Measurements from ENCODE around the gene STARD13.

The STARD13 gene

DNA sequence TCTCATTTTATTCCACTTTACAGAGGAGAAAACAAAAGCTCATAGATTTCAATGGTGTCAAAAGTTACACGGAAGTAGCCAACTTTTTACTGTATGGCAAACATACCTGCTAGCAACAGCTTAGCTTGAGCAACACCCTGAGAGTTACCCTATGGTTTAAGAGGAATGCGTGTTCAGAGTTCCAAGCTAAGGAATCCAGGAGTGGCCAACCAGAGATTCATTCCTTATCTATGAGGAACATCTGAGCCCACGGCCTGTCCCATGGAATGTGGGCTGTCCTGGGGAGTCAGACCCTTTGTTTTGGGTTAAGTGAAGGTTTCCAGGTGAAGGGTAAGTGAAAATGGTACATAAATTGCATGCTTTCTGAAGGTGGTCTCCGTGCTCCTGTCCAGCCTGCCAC is 67.5 kb downstream of the STARD13 start:
- H3K9me3 ChIP-seq (ENCODE audit: control insufficient read depth in 5 of 5, low read length in 5 of 5), result no peaks in the 10 kb centered on the region
- H3K4me1 ChIP-seq (ENCODE audit: control insufficient read depth in 5 of 5, insufficient read depth in 5 of 5, low read length in 5 of 5), result peaks cover 0 to 18% (median 13%) of the 10 kb centered on the region in 5 donors
- H3K27ac ChIP-seq (ENCODE audit: low read depth, low read length), result peak overlapping the region; percentile 35
- H3K4me3 ChIP-seq (ENCODE audit: low read depth in 1 of 5, low read length in 5 of 5), result no peak overlapping the region
- H3K9ac ChIP-seq (ENCODE audit: low read length in 5 of 5), result no peak overlapping the region
- H3K27me3 ChIP-seq (ENCODE audit: control insufficient read depth in 5 of 5, insufficient read depth in 4 of 5, low read length in 5 of 5), result no peaks in the 10 kb centered on the region
- H3K36me3 ChIP-seq (ENCODE audit: control insufficient read depth in 5 of 5, insufficient read depth in 5 of 5, low read length in 5 of 5), result peaks cover 0 to 11% (median 3%) of the 10 kb centered on the region in 5 donors

DNA sequence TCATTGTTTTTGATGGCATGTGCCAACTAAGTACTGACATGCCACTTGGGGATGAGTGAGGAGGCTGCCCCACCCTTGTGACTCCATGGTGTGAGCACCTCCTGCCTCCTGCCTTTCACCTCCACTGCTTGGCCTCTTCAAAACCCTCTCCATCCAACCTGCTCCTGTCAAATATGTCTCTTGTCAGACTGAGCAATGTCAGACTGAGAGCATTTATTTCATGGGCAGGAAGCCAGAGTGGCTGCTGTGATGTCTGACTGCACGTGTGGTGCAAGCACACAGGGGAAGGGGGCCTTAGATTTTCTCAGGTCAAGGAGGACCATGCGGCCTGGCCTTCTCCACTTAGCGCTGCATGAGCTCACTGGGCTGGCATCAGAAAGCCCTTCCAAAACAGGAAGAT is 68.3 kb downstream of the STARD13 start:
- Histone ChIP-seq H3K27me3 (ENCODE audit: control insufficient read depth in 5 of 5, insufficient read depth in 4 of 5, low read length in 5 of 5) (no peaks in the 10 kb centered on the region), H3K27ac (ENCODE audit: low read depth, low read length) (no peak overlapping the region), H3K36me3 (ENCODE audit: control insufficient read depth in 5 of 5, insufficient read depth in 5 of 5, low read length in 5 of 5) (peaks cover 0 to 11% (median 3%) of the 10 kb centered on the region in 5 donors), H3K9ac (ENCODE audit: low read length in 5 of 5) (no peak overlapping the region), H3K4me3 (ENCODE audit: low read depth in 1 of 5, low read length in 5 of 5) (no peak overlapping the region), H3K4me1 (ENCODE audit: control insufficient read depth in 5 of 5, insufficient read depth in 5 of 5, low read length in 5 of 5) (peaks cover 0 to 18% (median 13%) of the 10 kb centered on the region in 5 donors), H3K9me3 (ENCODE audit: control insufficient read depth in 5 of 5, low read length in 5 of 5) (no peaks in the 10 kb centered on the region)

DNA sequence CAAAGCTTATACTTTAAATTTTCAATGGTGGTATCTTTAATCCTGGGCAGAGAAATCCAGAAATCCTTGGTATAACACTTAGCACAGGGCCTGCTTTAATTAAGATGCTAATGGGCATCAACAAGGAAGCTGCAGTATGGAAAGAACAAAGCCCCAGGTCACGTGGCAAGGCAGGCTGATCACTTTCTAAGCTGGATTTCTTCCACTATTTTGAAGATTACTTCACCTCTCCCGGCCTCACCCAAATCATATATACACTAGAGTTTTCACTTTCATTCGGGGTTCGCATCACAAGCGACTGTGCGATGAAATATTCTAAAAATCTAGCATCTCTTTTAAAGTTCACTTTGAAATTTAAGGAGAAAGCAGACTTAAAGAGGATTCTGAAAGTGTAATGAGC is 71.8 kb downstream of the STARD13 start:
- Histone ChIP-seq H3K4me1 (ENCODE audit: control insufficient read depth in 5 of 5, insufficient read depth in 5 of 5, low read length in 5 of 5) (peaks cover 0 to 22% (median 15%) of the 10 kb centered on the region in 5 donors), H3K36me3 (ENCODE audit: control insufficient read depth in 5 of 5, insufficient read depth in 5 of 5, low read length in 5 of 5) (peaks cover 0 to 5% (median 3%) of the 10 kb centered on the region in 5 donors), H3K9me3 (ENCODE audit: control insufficient read depth in 5 of 5, low read length in 5 of 5) (no peaks in the 10 kb centered on the region), H3K9ac (ENCODE audit: low read length in 5 of 5) (peak overlapping the region in 1 of 5 donors; percentile 14), H3K27me3 (ENCODE audit: control insufficient read depth in 5 of 5, insufficient read depth in 4 of 5, low read length in 5 of 5) (no peaks in the 10 kb centered on the region), H3K4me3 (ENCODE audit: low read depth in 1 of 5, low read length in 5 of 5) (no peak overlapping the region), H3K27ac (ENCODE audit: low read depth, low read length) (no peak overlapping the region)

DNA sequence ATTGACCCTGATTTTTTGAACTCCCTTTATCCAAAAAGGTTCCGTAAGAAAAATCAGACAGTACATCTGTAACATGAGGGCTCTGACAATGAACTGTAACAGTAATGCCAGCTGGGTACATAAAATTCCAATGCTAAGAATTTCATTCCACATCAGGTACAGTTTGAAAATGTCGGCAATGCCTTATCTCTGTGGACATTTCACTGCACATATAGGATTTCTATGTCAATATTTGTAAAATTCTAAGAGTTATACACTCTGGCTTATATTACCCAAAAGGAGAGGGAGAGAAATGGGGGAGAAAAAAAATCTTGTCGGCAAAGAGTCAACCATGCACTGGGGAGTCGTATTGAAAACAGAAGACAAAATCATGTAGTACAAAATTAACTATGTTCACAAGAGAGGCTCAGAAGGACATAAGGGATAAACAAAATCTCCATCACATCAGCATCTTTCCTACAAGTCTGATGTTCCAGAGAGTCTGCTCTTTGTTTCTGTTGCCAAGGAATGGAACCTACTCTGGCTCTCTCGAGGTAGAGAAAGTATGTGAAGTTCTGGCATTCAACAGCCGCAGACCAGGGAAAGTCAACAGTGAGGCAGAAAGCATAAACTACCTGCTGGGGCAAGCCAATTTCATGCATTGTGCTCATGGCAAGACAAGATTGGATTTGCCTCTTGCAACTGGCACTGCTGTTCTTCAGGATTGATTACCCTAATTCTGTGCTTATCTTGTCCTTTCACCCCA is 72.4 kb downstream of the STARD13 start:
- no peak overlapping the region for H3K4me3 ChIP-seq (ENCODE audit: low read depth in 1 of 5, low read length in 5 of 5)
- no peaks in the 10 kb centered on the region for H3K27me3 ChIP-seq (ENCODE audit: control insufficient read depth in 5 of 5, insufficient read depth in 4 of 5, low read length in 5 of 5)
- peaks cover 0 to 4% (median 3%) of the 10 kb centered on the region in 5 donors for H3K36me3 ChIP-seq (ENCODE audit: control insufficient read depth in 5 of 5, insufficient read depth in 5 of 5, low read length in 5 of 5)
- H3K9ac ChIP-seq (ENCODE audit: low read length in 5 of 5), result no peak overlapping the region
- H3K4me1 ChIP-seq (ENCODE audit: control insufficient read depth in 5 of 5, insufficient read depth in 5 of 5, low read length in 5 of 5), result peaks cover 0 to 27% (median 18%) of the 10 kb centered on the region in 5 donors
- H3K27ac ChIP-seq (ENCODE audit: low read depth, low read length), result no peak overlapping the region
- no peaks in the 10 kb centered on the region for H3K9me3 ChIP-seq (ENCODE audit: control insufficient read depth in 5 of 5, low read length in 5 of 5)

DNA sequence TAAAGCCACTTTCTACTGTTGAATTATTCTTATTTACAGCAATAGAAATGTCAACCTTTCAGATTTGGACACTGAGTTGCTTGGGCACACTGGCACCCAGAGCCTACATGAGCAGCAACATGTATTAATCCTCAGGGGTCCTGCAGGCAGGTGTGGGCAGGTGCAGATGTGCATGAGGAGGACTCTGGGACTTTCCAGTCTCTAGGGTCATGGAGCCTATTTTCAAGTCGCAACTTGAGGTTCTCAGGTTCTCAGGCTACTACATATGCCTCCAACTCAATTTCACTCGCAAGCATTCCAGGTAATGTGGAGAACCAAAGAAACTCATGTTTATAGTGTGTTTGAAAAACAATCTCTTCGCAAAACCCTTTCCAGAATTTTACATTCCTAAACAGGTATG is 73.2 kb downstream of the STARD13 start:
- H3K27me3 ChIP-seq (ENCODE audit: control insufficient read depth in 5 of 5, insufficient read depth in 4 of 5, low read length in 5 of 5), result no peaks in the 10 kb centered on the region
- no peaks in the 10 kb centered on the region for H3K9me3 ChIP-seq (ENCODE audit: control insufficient read depth in 5 of 5, low read length in 5 of 5)
- H3K36me3 ChIP-seq (ENCODE audit: control insufficient read depth in 5 of 5, insufficient read depth in 5 of 5, low read length in 5 of 5), result no peaks in the 10 kb centered on the region
- H3K4me3 ChIP-seq (ENCODE audit: low read depth in 1 of 5, low read length in 5 of 5), result no peak overlapping the region
- peaks cover 0 to 33% (median 26%) of the 10 kb centered on the region in 5 donors for H3K4me1 ChIP-seq (ENCODE audit: control insufficient read depth in 5 of 5, insufficient read depth in 5 of 5, low read length in 5 of 5)
- no peak overlapping the region for H3K27ac ChIP-seq (ENCODE audit: low read depth, low read length)
- H3K9ac ChIP-seq (ENCODE audit: low read length in 5 of 5), result no peak overlapping the region

DNA sequence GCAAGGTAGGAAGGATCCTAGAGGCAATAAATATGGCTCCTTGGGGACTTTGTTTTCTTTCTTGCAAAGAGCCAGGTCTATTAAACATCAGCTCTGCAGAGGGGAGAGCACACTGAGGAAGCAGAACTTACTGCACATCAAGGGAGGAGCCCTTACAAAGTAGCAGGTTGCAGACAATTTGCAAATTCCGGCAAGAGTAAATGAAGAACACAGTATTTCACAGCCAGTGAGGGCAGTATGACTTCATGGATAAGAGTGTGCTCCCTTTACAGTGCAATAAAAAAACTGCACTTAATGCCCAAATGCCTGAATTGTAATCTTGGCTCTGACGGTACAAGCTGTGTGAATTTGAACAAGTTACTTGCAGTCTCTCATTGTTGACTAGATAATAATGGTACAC is 75.5 kb downstream of the STARD13 start:
- Histone ChIP-seq H3K36me3 (ENCODE audit: control insufficient read depth in 5 of 5, insufficient read depth in 5 of 5, low read length in 5 of 5) (no peaks in the 10 kb centered on the region), H3K9me3 (ENCODE audit: control insufficient read depth in 5 of 5, low read length in 5 of 5) (no peaks in the 10 kb centered on the region), H3K4me1 (ENCODE audit: control insufficient read depth in 5 of 5, insufficient read depth in 5 of 5, low read length in 5 of 5) (peaks cover 0 to 55% (median 39%) of the 10 kb centered on the region in 5 donors), H3K27me3 (ENCODE audit: control insufficient read depth in 5 of 5, insufficient read depth in 4 of 5, low read length in 5 of 5) (no peaks in the 10 kb centered on the region), H3K9ac (ENCODE audit: low read length in 5 of 5) (no peak overlapping the region), H3K27ac (ENCODE audit: low read depth, low read length) (no peak overlapping the region), H3K4me3 (ENCODE audit: low read depth in 1 of 5, low read length in 5 of 5) (no peak overlapping the region)

DNA sequence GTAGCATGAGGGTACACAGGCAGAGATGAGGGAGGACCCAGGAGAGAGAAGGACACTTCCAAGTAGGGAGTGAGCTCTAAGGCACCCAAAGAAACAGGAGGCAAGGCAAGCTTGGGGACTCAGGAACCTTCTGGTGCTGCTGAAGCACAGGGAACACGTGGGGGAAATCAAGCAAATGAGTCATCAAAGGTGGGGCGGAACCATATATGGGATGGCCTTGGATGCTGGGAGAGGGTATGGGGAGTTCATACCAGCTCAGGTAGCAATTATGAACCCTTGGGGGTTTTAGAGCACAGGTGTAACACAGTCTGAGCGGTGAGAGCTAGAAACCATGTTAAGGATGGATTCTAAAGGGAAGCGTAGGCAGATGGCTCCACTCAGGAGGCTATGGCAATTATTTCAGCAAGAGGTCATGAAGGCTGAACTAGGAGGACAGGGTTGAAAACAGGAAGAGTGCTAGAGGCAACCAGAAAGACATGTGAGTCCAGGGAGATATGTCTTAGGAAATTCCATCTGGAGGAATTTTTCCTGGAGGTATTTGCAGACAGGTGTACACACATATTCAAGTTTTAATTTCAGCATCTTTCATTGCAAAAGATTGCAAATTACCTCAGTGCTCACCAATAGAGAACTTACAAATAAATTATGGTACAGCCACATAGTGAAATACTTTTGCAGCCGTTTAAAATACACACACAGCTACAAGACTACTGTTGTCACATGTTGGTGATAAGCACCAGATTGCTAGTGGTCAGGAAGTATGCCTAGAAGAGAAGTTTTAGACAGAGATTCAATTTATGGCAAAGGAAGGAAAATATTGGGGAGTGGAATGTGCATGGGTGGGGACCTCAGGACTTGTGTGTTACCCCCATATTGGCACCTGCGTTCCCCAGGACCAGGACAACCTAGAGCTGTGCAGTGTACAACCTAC is 77.0 kb downstream of the STARD13 start:
- H3K36me3 ChIP-seq (ENCODE audit: control insufficient read depth in 5 of 5, insufficient read depth in 5 of 5, low read length in 5 of 5), result no peaks in the 10 kb centered on the region
- H3K4me3 ChIP-seq (ENCODE audit: low read depth in 1 of 5, low read length in 5 of 5), result no peak overlapping the region
- peak overlapping the region; percentile 63 for H3K27ac ChIP-seq (ENCODE audit: low read depth, low read length)
- peaks cover 2 to 60% (median 46%) of the 10 kb centered on the region in 5 donors for H3K4me1 ChIP-seq (ENCODE audit: control insufficient read depth in 5 of 5, insufficient read depth in 5 of 5, low read length in 5 of 5)
- no peaks in the 10 kb centered on the region for H3K9me3 ChIP-seq (ENCODE audit: control insufficient read depth in 5 of 5, low read length in 5 of 5)
- no peak overlapping the region for H3K9ac ChIP-seq (ENCODE audit: low read length in 5 of 5)
- no peaks in the 10 kb centered on the region for H3K27me3 ChIP-seq (ENCODE audit: control insufficient read depth in 5 of 5, insufficient read depth in 4 of 5, low read length in 5 of 5)

DNA sequence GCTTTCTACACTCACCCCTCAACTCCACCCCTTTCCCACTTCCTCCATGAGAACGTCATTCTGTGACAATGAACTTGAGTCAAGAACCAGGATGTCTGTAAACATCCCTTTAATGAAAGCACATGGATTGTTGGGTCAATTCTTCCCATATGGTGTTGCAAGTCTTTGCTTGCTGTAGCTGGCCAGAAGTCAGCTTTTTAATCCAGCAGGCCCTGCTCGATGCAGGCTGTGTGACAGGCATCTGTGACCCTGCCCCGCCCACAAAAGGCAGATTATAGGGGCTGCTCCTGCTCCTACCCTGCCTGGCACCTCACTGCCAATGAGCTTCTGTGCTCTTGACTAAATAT is 78.0 kb downstream of the STARD13 start:
- Histone ChIP-seq H3K36me3 (ENCODE audit: control insufficient read depth in 5 of 5, insufficient read depth in 5 of 5, low read length in 5 of 5) (no peaks in the 10 kb centered on the region), H3K4me3 (ENCODE audit: low read depth in 1 of 5, low read length in 5 of 5) (no peak overlapping the region), H3K27me3 (ENCODE audit: control insufficient read depth in 5 of 5, insufficient read depth in 4 of 5, low read length in 5 of 5) (no peaks in the 10 kb centered on the region), H3K9ac (ENCODE audit: low read length in 5 of 5) (no peak overlapping the region), H3K4me1 (ENCODE audit: control insufficient read depth in 5 of 5, insufficient read depth in 5 of 5, low read length in 5 of 5) (peaks cover 2 to 63% (median 44%) of the 10 kb centered on the region in 5 donors), H3K9me3 (ENCODE audit: control insufficient read depth in 5 of 5, low read length in 5 of 5) (no peaks in the 10 kb centered on the region), H3K27ac (ENCODE audit: low read depth, low read length) (peak overlapping the region; percentile 63)

DNA sequence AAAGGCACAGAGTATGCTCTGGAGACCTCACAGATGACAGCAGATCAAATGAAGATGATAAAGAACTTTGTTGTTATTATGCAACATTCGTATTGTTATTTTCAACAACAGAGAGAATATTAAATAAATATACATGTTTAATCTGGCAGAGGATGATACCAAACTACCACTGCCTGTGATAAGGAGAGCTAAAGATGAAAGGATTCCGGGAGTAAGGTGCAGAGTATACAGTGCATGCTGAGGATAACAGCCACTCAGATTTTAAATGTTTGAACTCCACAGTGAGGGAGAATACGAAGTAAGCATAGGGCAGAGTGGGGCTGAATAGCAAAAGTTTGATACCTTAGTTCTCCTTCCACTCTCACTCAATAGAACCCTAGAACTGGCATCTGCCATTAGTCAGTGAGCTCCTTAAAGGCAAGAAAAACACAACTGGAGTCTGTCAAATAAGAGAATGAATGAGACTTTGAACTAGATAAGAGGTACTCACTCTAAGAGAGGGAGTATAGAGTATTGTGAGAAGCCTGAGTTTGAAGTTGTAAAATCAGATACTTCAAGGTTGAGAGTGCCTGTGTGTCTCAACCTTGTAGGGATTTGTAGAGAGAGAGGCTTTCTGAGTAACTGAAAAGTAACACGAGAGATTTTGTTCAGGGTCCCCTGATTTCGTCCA is 78.5 kb downstream of the STARD13 start:
- H3K4me3 ChIP-seq (ENCODE audit: low read depth in 1 of 5, low read length in 5 of 5), result no peak overlapping the region
- no peaks in the 10 kb centered on the region for H3K36me3 ChIP-seq (ENCODE audit: control insufficient read depth in 5 of 5, insufficient read depth in 5 of 5, low read length in 5 of 5)
- peak overlapping the region; percentile 63 for H3K27ac ChIP-seq (ENCODE audit: low read depth, low read length)
- no peaks in the 10 kb centered on the region for H3K9me3 ChIP-seq (ENCODE audit: control insufficient read depth in 5 of 5, low read length in 5 of 5)
- H3K27me3 ChIP-seq (ENCODE audit: control insufficient read depth in 5 of 5, insufficient read depth in 4 of 5, low read length in 5 of 5), result no peaks in the 10 kb centered on the region
- H3K4me1 ChIP-seq (ENCODE audit: control insufficient read depth in 5 of 5, insufficient read depth in 5 of 5, low read length in 5 of 5), result peaks cover 2 to 64% (median 44%) of the 10 kb centered on the region in 5 donors
- H3K9ac ChIP-seq (ENCODE audit: low read length in 5 of 5), result no peak overlapping the region

Data from subcutaneous abdominal adipose tissue (tissue), 5 donors.